HG02852 (cell line): ENCODE results near the gene ITM2C.

Experiments used
- ATAC-seq: cut with Tn5 transposase; IDR thresholded peaks from one replicate; pipeline ENCODE4 v1.9.1; 2021; ENCODE audit warnings: mild to moderate bottlenecking, moderate library complexity; ENCODE audit not compliant: unreplicated experiment

ITM2C gene

DNA sequence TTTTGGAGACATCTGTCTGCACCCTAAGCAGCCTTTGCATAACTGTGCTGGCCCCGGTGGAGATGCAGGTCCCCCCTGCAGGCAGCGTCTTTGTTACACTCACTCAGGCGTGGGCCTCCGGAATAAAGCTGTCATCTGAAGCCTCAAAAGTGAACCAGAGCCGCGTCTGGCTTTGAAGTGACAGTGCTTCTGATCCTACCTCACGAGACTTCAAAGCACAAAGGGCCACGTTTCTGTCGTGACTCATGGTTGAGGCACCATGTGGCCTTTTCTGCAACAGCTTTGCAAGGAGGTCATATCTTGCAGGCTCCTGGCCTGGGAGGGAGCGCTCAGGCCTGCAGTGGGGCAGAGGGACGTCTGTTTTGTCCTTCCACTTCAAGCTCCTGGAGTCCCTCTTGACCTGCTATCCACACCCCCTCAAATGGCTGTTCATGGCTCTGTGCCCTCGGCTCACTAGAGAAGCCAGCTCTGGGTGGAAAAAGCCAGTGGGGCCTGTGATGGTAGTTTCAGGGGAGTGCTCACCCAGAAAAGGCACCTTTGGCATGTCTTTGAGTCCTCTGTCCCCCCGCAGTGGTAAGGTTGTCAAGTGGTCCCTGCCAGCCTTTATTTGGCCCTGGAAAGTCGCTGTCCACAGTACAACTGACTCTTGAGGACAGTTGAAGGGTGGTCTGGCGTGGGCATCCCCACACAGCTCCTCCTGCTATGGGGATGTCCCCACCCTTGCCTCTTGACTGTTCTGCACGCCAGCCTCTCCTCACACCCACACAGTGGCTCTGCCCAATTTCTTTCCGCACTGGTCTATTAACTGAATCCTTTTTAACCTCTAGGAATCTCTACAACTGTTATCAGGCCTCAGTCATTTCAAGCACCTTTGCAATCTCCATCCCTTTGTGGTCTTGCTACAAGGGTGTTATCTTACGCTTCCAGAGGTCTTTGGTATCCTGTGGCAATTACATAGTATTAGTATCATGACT is 41.0 kb downstream of the ITM2C start:
- ATAC-seq: no peak

- no peak for ATAC-seq
Measured at GRCh38 chr2:230906471-230907230, 41.9 kb downstream of the ITM2C start.

GRCh38 chr2:230907361-230908091 is 42.8 kb downstream of the ITM2C start:
- ATAC-seq: no peak

DNA sequence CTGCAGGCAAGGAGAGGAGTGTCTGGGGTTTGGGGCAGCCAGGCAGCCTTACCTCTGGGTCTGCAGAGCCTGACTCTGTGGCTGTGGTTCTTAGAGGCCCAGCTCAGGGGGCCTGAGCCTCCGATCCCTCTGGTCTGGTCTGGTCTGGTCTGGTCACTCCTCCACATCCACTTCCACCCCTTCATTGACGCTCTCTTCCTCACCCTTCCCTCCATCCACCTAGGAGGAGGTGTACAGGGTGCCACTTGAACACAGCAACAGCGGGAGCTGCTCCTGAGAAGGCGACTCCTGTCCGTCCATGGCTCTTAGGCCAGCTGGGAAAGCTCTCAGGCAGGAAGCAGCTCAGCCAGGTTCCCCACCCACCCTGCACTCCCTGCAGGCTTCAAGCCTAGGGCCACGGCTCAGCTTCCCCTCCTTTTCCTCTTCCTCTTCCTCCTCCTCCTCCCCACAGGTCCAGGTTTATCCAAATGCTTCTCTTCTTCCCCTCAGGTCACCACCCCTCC is 43.4 kb downstream of the ITM2C start:
- no peak for ATAC-seq

DNA sequence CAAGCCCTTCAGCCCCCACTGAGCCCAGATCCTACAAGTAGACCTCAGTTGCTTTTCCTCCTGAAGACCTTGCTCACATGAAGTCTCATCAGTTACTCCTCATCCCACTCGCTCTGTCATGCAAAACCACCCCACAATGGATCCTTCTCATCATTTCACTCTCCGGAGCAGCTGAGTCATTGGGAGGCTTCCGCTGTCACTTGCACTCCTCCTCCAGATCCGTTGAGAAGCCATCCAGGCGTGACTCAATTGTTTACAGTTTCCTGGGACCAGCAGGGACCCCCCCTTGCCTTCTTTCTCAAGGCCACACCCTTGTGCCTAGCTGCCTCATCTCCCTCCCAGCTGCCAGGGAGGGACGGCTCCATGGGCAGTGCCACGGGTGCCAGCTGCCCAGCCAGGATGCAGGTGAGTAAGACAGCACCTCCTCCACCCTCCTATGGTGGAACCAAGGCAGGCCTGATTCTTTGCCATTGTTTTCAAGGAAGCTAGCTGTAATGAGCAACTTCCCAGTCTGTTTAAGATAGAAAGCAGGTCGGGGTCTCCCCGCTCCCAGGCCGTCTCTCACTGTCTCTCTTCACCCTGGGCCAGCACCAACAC is 44.0 kb downstream of the ITM2C start:
- ATAC-seq: no peak

GRCh38 chr2:230909841-230910545 is 45.3 kb downstream of the ITM2C start:
- no peak for ATAC-seq

DNA sequence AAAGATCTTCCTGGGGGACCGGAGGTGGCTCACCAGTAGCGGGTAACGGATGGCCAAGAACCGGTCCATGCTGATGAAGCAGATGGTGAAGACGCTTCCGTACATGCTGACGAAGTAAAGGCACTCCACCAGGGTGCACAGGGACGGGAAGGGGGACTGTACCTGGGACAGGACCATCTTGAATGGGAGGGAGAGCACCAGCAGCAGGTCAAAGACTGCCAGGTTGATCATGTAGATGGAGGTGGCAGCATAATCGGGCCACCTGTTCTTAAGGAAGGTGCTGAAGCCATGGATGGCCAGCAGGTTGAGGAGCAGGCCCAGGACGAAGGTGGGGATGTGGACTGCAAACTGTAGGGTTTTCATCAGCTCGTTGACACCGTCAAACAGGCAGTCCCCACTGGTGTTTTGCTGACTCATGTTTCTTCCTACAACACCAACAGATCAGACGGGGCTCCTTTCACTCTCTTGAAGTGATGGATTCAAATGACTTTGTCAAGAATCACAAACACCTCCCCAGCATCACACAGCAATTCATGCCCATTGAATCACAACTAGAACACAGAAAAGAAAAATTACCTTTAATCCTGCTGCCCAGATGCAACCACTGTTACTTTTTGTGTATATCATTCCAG is 45.9 kb downstream of the ITM2C start:
- ATAC-seq: no peak

DNA sequence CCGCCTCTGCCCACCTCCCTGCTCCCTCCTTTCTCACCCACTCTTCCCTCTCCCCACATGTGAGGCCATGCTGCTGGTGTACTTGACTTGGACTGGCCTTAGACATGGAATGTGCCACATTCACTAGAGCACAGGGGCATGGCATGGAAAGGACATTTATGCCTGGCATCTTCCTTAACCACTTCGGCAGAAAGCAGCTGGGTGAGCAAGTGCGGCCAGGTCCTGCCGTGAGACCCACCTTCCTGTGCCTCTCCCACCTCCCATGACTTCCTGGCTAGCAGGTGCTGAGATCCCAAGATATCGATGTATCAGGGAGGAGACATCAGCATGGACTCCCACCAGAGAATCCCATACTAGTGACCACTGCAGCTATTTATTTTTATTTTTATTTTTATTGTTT is 47.3 kb downstream of the ITM2C start:
- no peak for ATAC-seq

DNA sequence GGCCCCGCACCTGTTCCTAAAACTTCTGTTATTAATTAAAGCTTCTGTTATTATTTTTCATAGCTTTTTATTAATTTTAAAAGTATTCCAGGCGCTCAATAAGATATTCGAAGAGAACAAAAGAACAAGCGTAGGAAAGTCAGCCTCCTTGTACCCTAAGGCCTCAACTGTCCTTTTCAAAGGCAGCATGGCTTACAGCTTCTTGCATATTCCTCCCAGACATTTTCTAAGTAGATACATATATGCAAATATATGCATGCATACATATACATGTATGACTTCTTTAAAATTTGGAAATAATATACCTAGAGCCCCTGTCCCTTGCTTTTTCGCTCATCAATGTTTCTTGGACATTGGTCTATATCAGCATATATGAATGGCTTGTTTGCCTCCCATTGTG is 48.0 kb downstream of the ITM2C start:
- ATAC-seq: no peak

DNA sequence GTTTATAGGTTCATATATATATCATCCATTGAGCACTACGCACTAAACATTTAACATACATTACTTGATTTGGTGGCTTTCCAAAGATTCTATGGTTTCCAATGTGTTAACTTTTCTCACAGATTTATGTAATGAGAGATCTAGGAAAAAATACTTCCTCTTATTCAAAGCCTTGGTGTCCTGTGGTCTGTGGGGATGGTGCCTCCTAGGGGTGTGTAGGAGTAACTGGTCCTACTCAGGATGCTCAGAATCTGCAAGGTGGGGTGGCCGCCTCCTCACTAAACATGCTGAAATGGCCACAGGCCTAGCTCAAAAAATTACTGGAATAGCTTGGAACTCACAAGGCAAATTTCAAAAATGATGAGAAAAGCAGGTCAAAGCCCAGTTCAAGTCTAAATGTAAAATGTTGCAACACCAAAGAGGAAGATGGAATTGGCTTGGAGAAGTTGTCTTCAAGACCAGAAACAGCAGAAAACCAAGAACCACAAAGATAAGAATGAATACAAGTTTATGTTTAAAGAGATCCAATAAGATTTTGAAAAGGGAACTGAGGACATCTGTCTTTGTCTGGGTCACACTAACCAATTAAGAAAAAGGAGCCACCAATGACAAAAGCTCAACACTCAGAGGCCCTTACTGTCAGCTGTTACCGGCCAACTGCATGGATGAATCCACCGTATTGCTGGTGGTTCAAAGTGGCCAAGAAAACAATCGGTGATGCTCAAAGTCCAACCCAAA is 48.8 kb downstream of the ITM2C start:
- no peak for ATAC-seq

DNA sequence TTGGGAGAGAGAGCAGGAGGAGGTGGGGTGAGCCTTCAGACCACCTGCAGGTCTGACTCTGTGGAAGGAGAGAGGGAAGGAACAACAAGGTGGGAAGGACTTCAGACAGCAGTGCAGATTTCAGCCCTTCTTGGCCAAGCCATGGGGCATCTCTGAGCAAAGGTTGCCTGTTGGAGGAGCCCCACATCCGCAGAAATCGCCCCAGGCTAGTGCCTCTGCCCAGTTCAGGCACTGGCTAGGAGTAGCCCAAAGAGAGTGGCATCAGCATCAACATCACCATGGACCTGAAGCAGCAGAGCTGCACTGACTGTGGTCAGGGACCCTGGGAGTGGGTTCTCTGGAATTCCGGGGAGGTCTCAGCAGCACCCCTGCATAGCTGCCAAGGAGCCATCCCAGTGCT is 50.1 kb downstream of the ITM2C start:
- no peak for ATAC-seq

DNA sequence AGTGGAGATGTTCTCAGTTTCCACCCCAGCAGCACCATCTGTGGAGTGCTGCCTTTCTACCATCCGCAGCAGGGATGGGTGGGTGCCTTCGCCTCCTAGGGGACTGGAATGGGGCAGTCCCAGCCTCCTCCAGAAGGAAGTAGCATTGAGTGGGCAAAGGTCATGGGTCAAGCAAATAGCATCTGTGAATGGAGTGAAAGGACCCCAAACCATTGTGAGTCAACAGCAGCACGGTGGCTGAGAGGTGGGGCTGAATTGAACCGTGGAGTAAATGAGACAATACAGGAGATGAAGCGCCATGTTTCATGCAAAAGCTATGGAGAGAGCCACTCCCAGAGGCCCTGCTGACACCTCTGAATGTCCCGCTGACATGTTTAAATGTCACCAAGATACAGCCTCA is 50.6 kb downstream of the ITM2C start:
- no peak for ATAC-seq

DNA sequence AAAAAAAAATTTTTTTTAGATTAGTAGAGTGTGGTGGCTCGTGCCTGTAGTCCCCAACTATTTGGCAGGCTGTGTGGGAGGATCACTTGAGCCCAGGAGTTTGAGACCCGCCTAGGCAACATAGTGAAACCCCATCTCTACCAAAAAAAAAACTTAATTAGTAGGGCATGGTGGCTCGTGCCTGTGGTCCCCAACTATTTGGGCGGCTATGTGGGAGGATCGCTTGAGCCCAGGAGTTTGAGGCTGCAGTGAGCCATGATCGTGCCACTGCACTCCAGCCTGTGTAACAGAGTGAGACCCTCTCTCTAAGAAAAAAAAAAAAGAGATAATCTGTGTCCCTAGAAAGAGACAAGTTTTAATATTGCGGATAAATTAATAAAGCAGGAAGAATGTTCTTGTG is 51.5 kb downstream of the ITM2C start:
- ATAC-seq: no peak

DNA sequence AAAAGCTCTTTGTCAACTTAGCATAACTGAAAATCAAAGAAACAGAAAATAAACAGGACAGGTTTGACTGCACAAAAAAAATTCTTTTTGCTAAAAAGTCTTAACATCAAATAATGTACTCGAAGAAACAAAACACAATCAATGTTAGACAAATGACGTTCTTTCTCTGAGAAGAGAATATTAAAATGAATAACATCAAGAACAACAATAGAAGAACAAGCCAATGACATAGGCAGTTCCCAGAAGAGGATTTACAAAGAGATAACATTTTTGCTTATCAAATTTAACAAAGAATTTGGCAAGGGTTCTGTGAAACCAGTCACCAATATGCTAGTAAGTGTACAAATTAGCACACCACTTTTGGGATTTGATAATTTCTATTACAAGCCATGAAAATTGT is 54.5 kb downstream of the ITM2C start:
- ATAC-seq: no peak

DNA sequence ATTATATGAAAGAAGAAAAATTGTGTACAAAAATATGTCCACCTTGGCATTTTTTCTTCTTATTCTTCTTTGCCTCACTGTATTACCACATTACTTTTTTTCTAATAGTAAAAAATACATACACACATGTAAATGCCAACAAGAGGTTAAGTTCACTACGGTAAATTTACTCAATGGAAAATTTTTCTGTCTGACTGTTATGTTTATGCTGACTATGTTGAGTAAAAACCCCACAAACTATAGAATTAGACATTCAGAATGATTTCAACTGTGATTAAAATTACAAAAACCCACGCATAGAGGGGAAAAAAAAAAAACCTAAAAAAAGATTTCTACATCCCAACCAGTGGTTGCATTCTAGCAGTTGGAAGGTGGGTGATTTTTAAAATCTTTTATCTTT is 54.9 kb downstream of the ITM2C start:
- ATAC-seq: no peak

GRCh38 chr2:230920167-230920566 is 55.4 kb downstream of the ITM2C start:
- ATAC-seq: no peak

DNA sequence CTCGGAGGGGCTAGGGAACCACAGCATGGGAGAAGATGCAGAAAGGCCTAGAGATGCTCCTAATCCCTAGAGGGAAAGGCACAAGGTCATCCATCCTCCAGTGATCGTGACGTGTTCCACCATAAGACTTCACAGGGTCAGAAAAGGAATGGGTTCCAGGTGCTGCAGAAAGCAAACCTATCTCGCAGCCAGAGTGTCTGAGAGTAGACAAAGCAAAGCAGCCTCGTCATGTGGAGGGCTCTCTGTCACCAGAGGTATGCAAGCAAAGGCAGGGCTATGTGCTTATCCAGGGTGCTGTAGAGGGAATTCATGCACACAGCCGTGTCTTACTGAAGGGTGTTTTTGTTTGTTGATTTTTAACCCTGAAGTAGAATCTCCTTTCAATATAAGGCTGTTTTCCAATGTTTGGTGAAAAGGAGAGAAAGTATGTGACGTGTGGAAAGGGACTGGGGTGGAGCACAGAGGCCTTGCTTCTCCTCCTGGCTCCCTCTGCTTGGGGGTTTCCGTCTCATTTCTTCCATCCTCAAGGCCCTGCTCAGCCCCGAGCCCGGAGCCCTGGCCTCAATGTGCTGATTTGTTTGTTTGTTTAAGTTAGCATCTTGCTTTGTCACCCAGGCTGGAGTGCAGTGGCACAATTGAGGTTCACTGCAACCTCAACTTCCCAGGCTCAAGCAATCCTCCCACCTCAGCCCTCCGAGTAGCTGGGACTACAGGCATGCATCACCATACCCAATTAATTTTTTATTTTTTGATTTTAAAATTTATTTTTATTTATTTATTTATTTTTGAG is 57.3 kb downstream of the ITM2C start:
- ATAC-seq: no peak
